Muscle of arm (tissue), 12 donors: Measurements from ENCODE around the gene CAT. TPM values are rescaled to one million over a fixed set of nuclear protein-coding genes. Genes with fewer than 3 reads are reported as not detected.

Source experiments
- DNase-seq: peaks from one replicate; pipeline ENCODE4 v3.0.0-alpha.2; 2013
- polyA plus RNA-seq, 12 donors: library from polyadenylated mRNA; unstranded; fragments of 120-200 nt; gene quantifications; one replicate each; pipeline ENCODE4 v1.2.1, GENCODE V29; 2013; ENCODE audit not compliant: insufficient read length in 12 of 12

Gene CAT
- polyA plus RNA-seq, 12 donors, result 55.6 to 84.2 (median 67.3) TPM; not detected in 1

- no peak for DNase-seq
These were observed 77.7 kb downstream of the CAT start for GRCh38 chr11:34516247-34517040.

- DNase-seq, result no peak
These were observed 81.0 kb downstream of the CAT start for GRCh38 chr11:34519595-34520235.

GRCh38 chr11:34521265-34521664 lies 82.5 kb downstream of the CAT start:
- no peak for DNase-seq

Other genes with a start within 250 kb of the CAT start
- 1 to 10 TPM in 11 of 12 donors, not detected in 1; 2.8 to 9.7 (median 5.8) TPM for gene ABTB2, start 80.9 kb upstream of the CAT start, polyA plus RNA-seq
- 10 to 100 TPM in 1 of 12 donors, 1 to 10 TPM in 2, under 1 TPM in 6, not detected in 3; 0.07 to 27.7 (median 0.29) TPM for gene ELF5, start 74.9 kb downstream of the CAT start, polyA plus RNA-seq
- 10 to 100 TPM in 2 of 12 donors, 1 to 10 TPM in 2, under 1 TPM in 4, not detected in 4; 0.07 to 25.2 (median 1.9) TPM for gene EHF, start 182.2 kb downstream of the CAT start, polyA plus RNA-seq